GM12864 (cell line): ENCODE results near the gene INSL6.
"Not testable (repeated sequence)": the region's sequence is repeated elsewhere in the genome, so short reads cannot be mapped to it uniquely, and the experiment has no call there.

Source experiments
- DNase-seq: peaks from one replicate; pipeline ENCODE4 v3.0.0-alpha.2; 2011; ENCODE audit warnings: low read depth
- H3K4me3 ChIP-seq: 2 replicates; pipeline ENCODE4 v1.5.1; 2011; ENCODE audit warnings: mild to moderate bottlenecking, low read depth, low read length, control low read depth
- CTCF ChIP-seq: IDR thresholded peaks from 2 replicates; pipeline ENCODE4 v1.5.1; 2011; ENCODE audit warnings: low read depth, mild to moderate bottlenecking, moderate library complexity, low read length, control low read depth, inconsistent platforms; ENCODE audit errors: missing control alignments

INSL6 gene

GRCh38 chr9:5188060-5188984, 2.9 kb upstream of the INSL6 start:
- no peak overlapping the region for H3K4me3 ChIP-seq
- TF ChIP-seq CTCF, result no peak
- DNase-seq, result no peak

GRCh38 chr9:5186416-5187169, 1.2 kb upstream of the INSL6 start:
- peak; percentile 24 for DNase-seq
- TF ChIP-seq CTCF, result peak; percentile 43
- H3K4me3 ChIP-seq, result no peak overlapping the region

DNA sequence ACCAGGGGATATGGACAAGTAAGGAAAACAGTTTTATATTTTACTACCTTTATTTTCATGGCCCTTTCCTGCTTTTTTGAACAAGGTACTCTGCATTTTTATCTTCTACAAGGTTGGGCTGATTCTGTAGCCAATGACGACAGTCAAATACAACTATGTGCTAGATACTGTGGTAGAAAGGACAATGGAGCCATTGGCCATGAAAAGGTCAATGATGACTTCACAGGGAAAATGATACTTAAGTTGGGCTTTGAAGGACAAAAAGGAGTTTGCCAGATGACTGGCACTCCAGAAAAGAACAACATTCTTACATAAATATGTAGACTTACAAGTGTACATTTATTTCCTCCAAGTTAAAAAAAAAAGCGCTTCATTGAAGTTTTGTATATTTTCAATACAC, 663 bp downstream of the INSL6 start:
- DNase-seq, result no peak
- no peak for TF ChIP-seq CTCF
- H3K4me3 ChIP-seq, result no peak overlapping the region

- not testable (repeated sequence) for H3K4me3 ChIP-seq, DNase-seq
Measured at GRCh38 chr9:5180631-5181030, 4.8 kb downstream of the INSL6 start.

DNA sequence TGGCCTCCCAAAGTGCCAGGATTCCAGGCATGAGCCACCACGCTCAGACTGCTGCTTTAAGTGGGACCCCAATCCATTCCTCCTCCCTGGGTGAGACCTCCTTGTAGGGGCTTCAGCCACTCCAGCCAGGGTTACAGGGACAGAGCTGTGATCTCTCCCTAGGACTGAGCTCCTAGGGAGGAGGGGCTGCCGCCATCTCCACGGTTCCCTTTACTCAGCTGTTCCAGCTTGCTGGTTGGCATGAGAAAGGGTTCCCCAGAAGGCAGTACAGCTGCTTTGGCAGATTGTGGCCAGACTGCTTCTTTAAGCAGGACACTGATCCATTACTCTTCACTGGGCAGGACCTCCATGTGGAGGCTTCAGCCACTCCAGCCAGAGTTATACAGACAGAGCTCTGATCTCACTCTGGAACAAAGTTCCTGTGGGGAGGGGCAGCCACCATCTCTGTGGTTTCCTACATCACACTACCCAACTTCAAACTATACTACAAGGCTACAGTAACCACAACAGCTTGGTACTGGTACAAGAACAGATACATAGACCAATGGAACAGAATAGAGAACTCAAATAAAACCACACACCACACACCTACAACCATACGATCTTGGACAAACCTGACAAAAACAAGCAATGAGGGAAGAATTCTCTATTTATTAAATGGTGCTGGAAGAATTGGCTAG, 7.2 kb downstream of the INSL6 start:
- DNase-seq, result no peak
- no peak overlapping the region for H3K4me3 ChIP-seq
- TF ChIP-seq CTCF, result no peak

DNA sequence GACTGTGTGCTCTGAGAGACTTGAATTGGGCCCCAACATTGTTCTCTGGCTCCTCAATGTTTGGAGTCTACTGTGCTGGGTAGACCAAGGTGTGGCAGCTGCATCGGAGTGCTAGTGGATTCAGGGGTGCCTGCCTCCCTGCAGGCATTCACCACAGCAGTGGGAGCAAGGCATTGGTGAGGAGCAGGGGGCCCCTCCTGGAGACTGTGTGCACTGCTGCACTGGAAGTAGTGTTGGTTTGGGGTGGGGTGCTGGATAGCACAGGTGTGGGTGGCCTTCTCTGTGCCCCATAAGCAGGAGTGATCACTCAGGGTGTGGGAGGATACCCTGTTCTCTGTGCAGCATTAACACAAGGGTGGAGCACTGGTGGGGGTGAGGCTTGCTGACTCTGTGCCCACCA, 39.2 kb downstream of the INSL6 start:
- TF ChIP-seq CTCF, result no peak
- no peak overlapping the region for H3K4me3 ChIP-seq

DNA sequence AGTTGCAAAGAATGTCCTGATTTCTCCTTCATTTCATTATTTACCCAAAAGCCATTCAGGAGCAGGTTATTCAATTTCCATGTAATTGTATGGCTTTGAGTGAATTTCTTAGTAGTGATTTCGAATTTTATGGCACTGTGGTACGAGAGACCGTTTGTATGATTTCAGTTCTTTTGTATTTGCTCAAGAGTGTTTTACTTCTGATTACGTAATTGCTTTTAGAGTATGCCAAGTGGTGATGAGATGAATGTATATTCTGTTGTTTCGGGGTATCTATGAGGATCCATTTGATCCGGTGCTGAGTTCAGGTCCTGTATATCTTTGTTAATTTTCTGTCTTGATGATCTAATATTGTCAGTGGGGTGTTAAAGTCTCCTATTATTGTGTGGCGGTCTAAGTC, 41.2 kb downstream of the INSL6 start:
- DNase-seq, result no peak
- TF ChIP-seq CTCF, result no peak
- H3K4me3 ChIP-seq, result no peak overlapping the region

More for the DNA sequence above, 39.2 kb downstream of the INSL6 start:
- no peak for DNase-seq
